Adrenal gland (tissue), 12 donors: ENCODE data around the gene ENAH. TPM values are rescaled to one million over a fixed set of nuclear protein-coding genes. Genes with fewer than 3 reads are reported as not detected.

Source experiments
- DNase-seq, 7 donors: peaks; one replicate each; pipeline ENCODE4 v3.0.0-alpha.2; 2019 to 2020
- H3K27ac ChIP-seq, 5 donors: fragments of 200-600 bp; sonication (generic) in 4 of 5; 1 replicate in 3 of 5; 2 replicates in 2 of 5; pipeline versions ENCODE4 v1.5.1 to v1.8.0; 2016 to 2020; ENCODE audit warnings: mild to moderate bottlenecking in 1 of 5
- H3K27me3 ChIP-seq: fragments of 200-600 bp; 2 replicates; pipeline ENCODE4 v1.8.0; 2021
- H3K36me3 ChIP-seq, 2 donors: fragments of 200-600 bp; replicated peaks in 1 of 2; 1 replicate in 1 of 2; 2 replicates in 1 of 2; pipeline versions ENCODE4 v1.5.1 to v1.8.0; 2018 to 2022
- H3K4me1 ChIP-seq, 2 donors: fragments of 200-600 bp; replicated peaks in 1 of 2; 1 replicate in 1 of 2; 2 replicates in 1 of 2; pipeline versions ENCODE4 v1.5.1 to v1.8.0; 2018 to 2021
- H3K4me3 ChIP-seq, 4 donors: fragments of 200-600 bp; sonication (generic) in 3 of 4; one replicate each; pipeline ENCODE4 v1.5.1; 2016 to 2018
- H3K9me3 ChIP-seq, 3 donors: fragments of 200-600 bp; sonication (generic) in 1 of 3; replicated peaks in 1 of 3; 1 replicate in 2 of 3; 2 replicates in 1 of 3; pipeline versions ENCODE4 v1.5.1 to v1.8.0; 2016 to 2021
- CTCF ChIP-seq, 6 experiments: fragments of 450-650 bp in 4 of 6; fragments of 200-600 bp in 2 of 6; sonication (generic) in 1 of 6; IDR thresholded peaks; 1 replicate in 5 of 6; 2 replicates in 1 of 6; pipeline versions ENCODE4 v1.5.1 to v1.8.0; 2016 to 2021; ENCODE audit warnings: antibody characterized with exemption in 6 of 6, mild to moderate bottlenecking in 2 of 6, moderate library complexity in 1 of 6
- POLR2A ChIP-seq, 2 donors: fragments of 450-650 bp; IDR thresholded peaks; one replicate each; pipeline ENCODE4 v1.6.1; 2017; ENCODE audit warnings: antibody characterized with exemption in 2 of 2, mild to moderate bottlenecking in 2 of 2, moderate library complexity in 1 of 2
- WGBS, 4 donors: extraction: QIAGEN DNeasy Blood & Tissue Kit in 2 of 4; methylation state at CpG; one replicate each; pipeline versions ENCODE4 v1.1.5 to v1.1.7; 2013 to 2017; 5-methylcytosine and 5-hydroxymethylcytosine counted together
- intact Hi-C, 2 donors: fragments of 100-400 bp; cut with DNase I; formaldehyde crosslinking; loops; one replicate each; pipeline versions ENCODE4 v1.14.1 to v1.15.0; 2022 to 2023
- polyA plus RNA-seq, 3 donors: library from polyadenylated mRNA; stranded (reverse); fragments of 200-250 nt in 2 of 3; fragments of 350-450 nt in 1 of 3; fragmentation: Illumina TruSeq in 1 of 3; extraction: RNeasy Lipid Tissue Mini Kit (QIAGEN cat#74804) in 1 of 3; gene quantifications; one replicate each; pipeline ENCODE4 v1.2.3, GENCODE V29; 2013 to 2014
- total RNA-seq, 9 donors: library from RNA; depleted of rRNA in 4 of 9; stranded (reverse); fragments of >200 nt in 4 of 9; fragments of 120-200 nt in 1 of 9; fragmentation: NEBNext Ultra II Directional in 1 of 9; extraction: Animal tissue kit (Norgen Biotek cat#: 25700) in 1 of 9; gene quantifications; one replicate each; pipeline versions ENCODE4 v1.1.0 to v1.2.4, GENCODE V29; 2013 to 2023
- donor health status: healthy with polysubstance abuse.
- donor health status: Bipolar disorder and iron deficiency.
- donor health status: DM: yes; HTN: yes; CAD: no.
- donor health status: DM: no; HTN: no; CAD: no.
- donor health status: DM: no; HTN: no; CAD: no.
- donor health status: DM: yes; HTN: yes; CAD: no.

ENAH gene
- total and polyA plus RNA-seq, 12 donors = 10.0 to 142 (median 71.9) TPM

- no peak for TF ChIP-seq POLR2A (IDR thresholded peaks at IDR 0.05)
- no peak for TF ChIP-seq CTCF (IDR thresholded peaks at IDR 0.05)
- Histone ChIP-seq H3K36me3 (no peaks in the 10 kb centered on the region), H3K4me1 (peaks cover 4 to 8% of the 10 kb centered on the region in 2 donors), H3K9me3 (no peaks in the 10 kb centered on the region), H3K27ac (no peak overlapping the region), H3K4me3 (no peak overlapping the region), H3K27me3 (no peaks in the 10 kb centered on the region)
- whole genome bisulfite sequencing, 4 donors = 82 to 88% (median 84%) methylated on average over 2 of the region's 2 CpGs
- no peak for DNase-seq
- intact Hi-C loops = no loop called here
Observed at GRCh38 chr1:225545649-225546048, 107.3 kb downstream of the ENAH start.

- TF ChIP-seq CTCF (IDR thresholded peaks at IDR 0.05) = no peak
- TF ChIP-seq POLR2A (IDR thresholded peaks at IDR 0.05) = no peak
- 70 to 90% (median 79%) methylated on average over 1 of the region's 1 CpG for WGBS, 4 donors
- intact Hi-C loops = no loop called here
- H3K4me1 ChIP-seq = peaks cover 4 to 8% of the 10 kb centered on the region in 2 donors
- no peaks in the 10 kb centered on the region for H3K36me3 ChIP-seq
- no peak for DNase-seq
- H3K27ac ChIP-seq = no peak overlapping the region
- no peaks in the 10 kb centered on the region for H3K27me3 ChIP-seq
- no peak overlapping the region for H3K4me3 ChIP-seq
- no peaks in the 10 kb centered on the region for H3K9me3 ChIP-seq
Observed at GRCh38 chr1:225544924-225545323, 108.0 kb downstream of the ENAH start.

- intact Hi-C loops = no loop called here
- WGBS, 4 donors = 74 to 91% (median 89%) methylated on average over 1 of the region's 1 CpG
- Histone ChIP-seq H3K27me3 (no peaks in the 10 kb centered on the region), H3K4me3 (no peak overlapping the region), H3K36me3 (no peaks in the 10 kb centered on the region), H3K4me1 (peaks cover 4 to 8% of the 10 kb centered on the region in 2 donors), H3K27ac (no peak overlapping the region), H3K9me3 (no peaks in the 10 kb centered on the region)
- TF ChIP-seq CTCF (IDR thresholded peaks at IDR 0.05) (no peak), POLR2A (IDR thresholded peaks at IDR 0.05) (no peak)
- DNase-seq = no peak
Observed at GRCh38 chr1:225544263-225544662, 108.7 kb downstream of the ENAH start.

GRCh38 chr1:225543350-225543749 is 109.6 kb downstream of the ENAH start:
- no peaks in the 10 kb centered on the region for H3K9me3 ChIP-seq

More at GRCh38 chr1:225543350-225543749, 109.6 kb downstream of the ENAH start:
- no peak for DNase-seq
- intact Hi-C loops = no loop called here
- Histone ChIP-seq H3K36me3 (no peaks in the 10 kb centered on the region), H3K27ac (no peak overlapping the region), H3K4me3 (no peak overlapping the region), H3K27me3 (no peaks in the 10 kb centered on the region), H3K4me1 (peaks cover 3 to 4% of the 10 kb centered on the region in 2 donors)
- TF ChIP-seq POLR2A (IDR thresholded peaks at IDR 0.05) (no peak), CTCF (IDR thresholded peaks at IDR 0.05) (no peak)
